ENCODE results near the gene CCNB1IP1. TPM values are rescaled to one million over a fixed set of nuclear protein-coding genes. Genes with fewer than 3 reads are reported as not detected.
A peak's percentile ranks its signal among the peaks of the same experiment; 100 is the strongest.
"Not testable (repeated sequence)": the region's sequence is repeated elsewhere in the genome, so short reads cannot be mapped to it uniquely, and the experiment has no call there.

CCNB1IP1 gene
- total and polyA plus RNA-seq, 8 donors: 30.0 to 151 (median 126) TPM

- TF ChIP-seq, protein P1, sequence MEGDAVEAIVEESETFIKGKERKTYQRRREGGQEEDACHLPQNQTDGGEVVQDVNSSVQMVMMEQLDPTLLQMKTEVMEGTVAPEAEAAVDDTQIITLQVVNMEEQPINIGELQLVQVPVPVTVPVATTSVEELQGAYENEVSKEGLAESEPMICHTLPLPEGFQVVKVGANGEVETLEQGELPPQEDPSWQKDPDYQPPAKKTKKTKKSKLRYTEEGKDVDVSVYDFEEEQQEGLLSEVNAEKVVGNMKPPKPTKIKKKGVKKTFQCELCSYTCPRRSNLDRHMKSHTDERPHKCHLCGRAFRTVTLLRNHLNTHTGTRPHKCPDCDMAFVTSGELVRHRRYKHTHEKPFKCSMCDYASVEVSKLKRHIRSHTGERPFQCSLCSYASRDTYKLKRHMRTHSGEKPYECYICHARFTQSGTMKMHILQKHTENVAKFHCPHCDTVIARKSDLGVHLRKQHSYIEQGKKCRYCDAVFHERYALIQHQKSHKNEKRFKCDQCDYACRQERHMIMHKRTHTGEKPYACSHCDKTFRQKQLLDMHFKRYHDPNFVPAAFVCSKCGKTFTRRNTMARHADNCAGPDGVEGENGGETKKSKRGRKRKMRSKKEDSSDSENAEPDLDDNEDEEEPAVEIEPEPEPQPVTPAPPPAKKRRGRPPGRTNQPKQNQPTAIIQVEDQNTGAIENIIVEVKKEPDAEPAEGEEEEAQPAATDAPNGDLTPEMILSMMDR (IDR thresholded peaks at IDR 0.05): peak; percentile 90 to 94
- H3K9me3 ChIP-seq: no peaks in the 10 kb centered on the region
- H3K4me1 ChIP-seq: peaks cover 0 to 20% of the 10 kb centered on the region in 2 donors
- intact Hi-C loops (cut with DNase I): no loop called here
- DNase-seq (peak; percentile 84 to 93 (median 91)), ATAC-seq (peak; percentile 100)
- peak within 1 kb of the TSS in 1 of 2 donors; percentile 74 for H3K27ac ChIP-seq
- no peaks in the 10 kb centered on the region for H3K27me3 ChIP-seq
- H3K4me3 ChIP-seq: peak within 1 kb of the TSS; percentile 77 to 81
- H3K36me3 ChIP-seq: peaks cover 0 to 16% of the 10 kb centered on the region in 2 donors
Observed at GRCh38 chr14:20305265-20306078, 27.6 kb downstream of the CCNB1IP1 start, which contains the start of gene TTC5. Gene TTC5 (minus strand): TSS chr14:20305951. CDS start chr14:20305937, 14 bp downstream.

DNA sequence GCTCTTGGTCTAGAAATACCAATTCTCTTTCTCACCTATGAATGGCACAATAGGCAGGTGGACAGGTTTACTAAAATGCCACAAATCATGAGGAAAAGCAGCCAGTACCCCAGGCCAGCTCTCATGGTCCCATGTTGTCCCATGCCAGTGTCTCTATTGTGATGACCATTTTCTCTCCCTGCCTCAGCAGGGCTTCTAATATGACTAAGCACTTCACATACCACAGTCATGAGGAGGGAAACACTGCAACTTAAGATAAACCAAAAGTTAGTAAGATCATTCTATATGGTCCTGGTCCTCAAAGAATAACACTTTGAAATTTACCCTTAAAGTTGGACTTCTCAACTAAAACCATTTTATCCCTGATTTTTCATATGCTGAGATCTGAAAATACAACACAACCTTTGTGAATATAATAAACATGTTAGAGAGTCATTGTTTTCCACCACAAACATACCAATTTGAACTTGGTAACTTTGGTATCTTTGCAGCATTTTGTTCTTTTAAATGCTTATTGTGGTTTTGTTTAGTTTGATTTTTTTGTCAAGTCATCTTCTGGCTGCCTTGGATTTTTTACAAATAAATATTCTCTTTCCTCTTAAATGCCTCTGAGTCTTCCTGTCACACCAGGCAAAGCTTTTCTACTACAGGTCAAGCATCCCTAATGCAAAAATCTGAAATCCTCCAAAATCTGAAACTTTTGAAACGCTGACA is 30.9 kb downstream of the CCNB1IP1 start:
- intact Hi-C loops (cut with DNase I): no loop called here

DNA sequence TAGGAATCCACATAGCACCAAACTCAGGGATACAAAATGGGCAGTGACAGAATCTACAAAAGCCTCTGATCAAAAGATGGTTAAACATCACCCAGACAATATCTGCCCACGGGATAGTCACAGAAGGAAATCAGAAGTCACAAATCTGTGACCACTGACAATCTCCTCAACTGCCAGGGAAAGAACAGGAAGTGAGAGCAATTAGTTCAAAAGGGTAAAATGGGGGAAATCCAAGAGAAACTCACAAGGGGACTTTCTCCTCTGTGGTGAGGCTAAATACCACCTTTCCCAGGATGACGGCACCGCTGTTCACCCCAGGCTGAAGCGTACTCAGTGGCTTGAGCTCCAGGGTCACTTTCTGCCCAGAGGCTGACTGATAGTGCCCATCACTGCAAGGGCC is 38.0 kb downstream of the CCNB1IP1 start:
- Histone ChIP-seq H3K36me3 (peaks cover 0 to 97% of the 10 kb centered on the region in 2 donors), H3K4me1 (no peaks in the 10 kb centered on the region), H3K9me3 (no peaks in the 10 kb centered on the region), H3K27me3 (no peaks in the 10 kb centered on the region), H3K4me3 (no peak overlapping the region), H3K27ac (no peak overlapping the region)
- ATAC-seq (no peak), DNase-seq (no peak)
- intact Hi-C loops (cut with DNase I): no loop called here
- TF ChIP-seq, protein P1 (IDR thresholded peaks at IDR 0.05): no peak

More for the DNA sequence above, 30.9 kb downstream of the CCNB1IP1 start:
- TF ChIP-seq, protein P1 (IDR thresholded peaks at IDR 0.05): no peak
- H3K27ac ChIP-seq: no peak overlapping the region
- DNase-seq (no peak), ATAC-seq (no peak)
- H3K4me1 ChIP-seq: peaks cover 0 to 20% of the 10 kb centered on the region in 2 donors
- no peaks in the 10 kb centered on the region for H3K27me3 ChIP-seq
- no peak overlapping the region for H3K4me3 ChIP-seq
- peaks cover 0 to 48% of the 10 kb centered on the region in 2 donors for H3K36me3 ChIP-seq
- no peaks in the 10 kb centered on the region for H3K9me3 ChIP-seq

- ATAC-seq (no peak), DNase-seq (no peak)
- no peaks in the 10 kb centered on the region for H3K4me1 ChIP-seq
- no peak overlapping the region for H3K27ac ChIP-seq
- no peaks in the 10 kb centered on the region for H3K27me3 ChIP-seq
- peaks cover 0 to 96% of the 10 kb centered on the region in 2 donors for H3K36me3 ChIP-seq
- intact Hi-C loops (cut with DNase I): no loop called here
- TF ChIP-seq, protein P1 (IDR thresholded peaks at IDR 0.05): no peak
- H3K9me3 ChIP-seq: no peaks in the 10 kb centered on the region
- H3K4me3 ChIP-seq: no peak overlapping the region
Observed at GRCh38 chr14:20294636-20295035, 38.4 kb downstream of the CCNB1IP1 start.

DNA sequence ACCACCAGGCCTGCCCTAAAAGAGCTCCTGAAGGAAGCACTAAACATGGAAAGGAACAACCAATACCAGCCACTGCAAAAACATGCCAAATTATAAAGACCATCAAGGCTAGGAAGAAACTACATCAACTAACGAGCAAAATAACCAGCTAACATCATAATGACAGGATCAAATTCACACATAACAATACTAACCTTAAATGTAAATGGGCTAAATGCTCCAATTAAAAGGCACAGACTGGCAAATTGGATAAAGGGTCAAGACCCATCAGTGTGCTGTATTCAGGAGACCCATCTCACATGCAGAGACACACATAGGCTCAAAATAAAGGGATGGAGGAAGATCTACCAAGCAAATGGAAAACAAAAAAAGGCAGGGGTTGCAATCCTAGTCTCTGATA is 51.1 kb downstream of the CCNB1IP1 start:
- H3K4me1 ChIP-seq: not testable (repeated sequence)

DNA sequence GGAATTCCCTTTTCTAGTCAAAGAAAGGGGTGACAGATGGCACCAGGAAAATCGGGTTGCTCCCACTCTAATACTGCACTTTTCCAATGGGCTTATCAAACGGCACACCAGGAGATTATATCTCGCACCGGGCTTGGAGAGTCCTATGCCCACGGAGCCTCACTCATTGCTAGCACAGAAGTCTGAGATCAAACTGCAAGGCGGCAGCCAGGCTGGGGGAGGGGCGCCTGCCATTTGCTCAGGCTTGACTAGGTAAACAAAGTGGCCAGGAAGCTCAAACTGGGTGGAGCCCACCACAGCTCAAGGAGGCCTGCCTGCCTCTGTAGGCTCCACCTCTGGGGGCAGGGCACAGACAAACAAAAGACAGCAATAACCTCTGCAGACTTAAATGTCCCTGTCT is 52.8 kb downstream of the CCNB1IP1 start:
- peak in 1 of 4 donors; percentile 8 for DNase-seq
- H3K4me1 ChIP-seq; H3K4me3 ChIP-seq; H3K9me3 ChIP-seq; intact Hi-C loops (cut with DNase I); H3K27ac ChIP-seq; H3K27me3 ChIP-seq; ATAC-seq: not testable (repeated sequence)
- H3K36me3 ChIP-seq: peaks cover 0 to 15% of the 10 kb centered on the region in 2 donors

More for the DNA sequence above, 51.1 kb downstream of the CCNB1IP1 start:
- H3K36me3 ChIP-seq: peaks cover 0 to 22% of the 10 kb centered on the region in 2 donors
- H3K9me3 ChIP-seq; ATAC-seq; H3K27ac ChIP-seq; H3K27me3 ChIP-seq; DNase-seq; intact Hi-C loops (cut with DNase I); H3K4me3 ChIP-seq: not testable (repeated sequence)
